GM12874 (cell line): ENCODE data around the gene BRINP2.

Experiments
- TF ChIP-seq, protein P1 (sequence below): IDR thresholded peaks from 2 replicates; pipeline ENCODE4 v1.5.1; 2011; ENCODE audit warnings: low read depth, mild to moderate bottlenecking, control low read depth, low read length, moderate library complexity; ENCODE audit not compliant: insufficient read depth

Gene BRINP2

GRCh38 chr1:177131723-177132122 is 39.0 kb upstream of the BRINP2 start:
- TF ChIP-seq, protein P1, sequence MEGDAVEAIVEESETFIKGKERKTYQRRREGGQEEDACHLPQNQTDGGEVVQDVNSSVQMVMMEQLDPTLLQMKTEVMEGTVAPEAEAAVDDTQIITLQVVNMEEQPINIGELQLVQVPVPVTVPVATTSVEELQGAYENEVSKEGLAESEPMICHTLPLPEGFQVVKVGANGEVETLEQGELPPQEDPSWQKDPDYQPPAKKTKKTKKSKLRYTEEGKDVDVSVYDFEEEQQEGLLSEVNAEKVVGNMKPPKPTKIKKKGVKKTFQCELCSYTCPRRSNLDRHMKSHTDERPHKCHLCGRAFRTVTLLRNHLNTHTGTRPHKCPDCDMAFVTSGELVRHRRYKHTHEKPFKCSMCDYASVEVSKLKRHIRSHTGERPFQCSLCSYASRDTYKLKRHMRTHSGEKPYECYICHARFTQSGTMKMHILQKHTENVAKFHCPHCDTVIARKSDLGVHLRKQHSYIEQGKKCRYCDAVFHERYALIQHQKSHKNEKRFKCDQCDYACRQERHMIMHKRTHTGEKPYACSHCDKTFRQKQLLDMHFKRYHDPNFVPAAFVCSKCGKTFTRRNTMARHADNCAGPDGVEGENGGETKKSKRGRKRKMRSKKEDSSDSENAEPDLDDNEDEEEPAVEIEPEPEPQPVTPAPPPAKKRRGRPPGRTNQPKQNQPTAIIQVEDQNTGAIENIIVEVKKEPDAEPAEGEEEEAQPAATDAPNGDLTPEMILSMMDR, result no peak

- TF ChIP-seq, protein P1, result no peak
Observed at GRCh38 chr1:177132141-177132540, 38.6 kb upstream of the BRINP2 start.

- TF ChIP-seq, protein P1, result no peak
Observed at GRCh38 chr1:177133977-177134538, 36.7 kb upstream of the BRINP2 start.

- TF ChIP-seq, protein P1, result no peak
Observed at GRCh38 chr1:177135250-177135649, 35.5 kb upstream of the BRINP2 start.

DNA sequence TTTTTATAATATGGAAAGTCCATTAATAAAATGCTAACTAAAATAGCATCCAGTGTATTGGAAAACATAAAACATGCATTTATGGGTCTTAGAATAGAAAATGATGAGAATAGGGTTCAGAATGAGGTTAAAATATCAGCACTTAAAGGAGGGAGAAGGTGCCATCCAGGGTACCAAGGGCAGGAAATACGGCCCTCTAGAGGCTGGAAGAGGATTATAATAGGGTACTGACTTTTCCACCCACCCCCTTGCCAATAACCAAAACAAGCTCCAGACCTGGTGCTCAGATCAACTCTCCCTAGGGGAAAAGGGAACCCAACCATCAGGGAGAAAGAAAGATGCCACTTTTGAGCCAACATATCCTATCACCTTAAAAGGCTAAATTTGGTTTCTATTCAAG is 32.9 kb upstream of the BRINP2 start:
- TF ChIP-seq, protein P1, result no peak

DNA sequence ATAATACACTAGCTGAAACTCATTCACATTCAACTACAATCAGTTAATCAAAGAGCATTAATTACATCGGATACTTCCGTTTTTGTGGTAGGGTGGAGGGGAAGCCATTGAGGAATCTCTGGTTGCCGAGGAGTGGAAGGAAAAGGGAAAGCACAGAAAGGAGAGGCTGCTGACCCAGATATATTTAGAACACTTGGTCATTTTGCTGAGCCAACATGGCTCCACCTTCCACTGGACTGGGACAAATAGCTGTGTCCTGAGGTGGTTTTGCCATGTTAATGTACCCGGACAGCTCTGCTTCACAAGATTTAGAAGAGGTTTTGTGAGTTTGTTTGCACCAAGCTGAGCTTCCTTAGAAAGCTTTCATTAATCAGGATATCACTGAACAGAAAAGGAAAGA is 32.4 kb upstream of the BRINP2 start:
- TF ChIP-seq, protein P1, result no peak

- TF ChIP-seq, protein P1, result no peak
Observed at GRCh38 chr1:177142010-177142409, 28.7 kb upstream of the BRINP2 start.
